Cardiac septum (tissue), 1 donor: ENCODE results near the gene BHLHA9. TPM values are rescaled to one million over a fixed set of nuclear protein-coding genes. Genes with fewer than 3 reads are reported as not detected.

Source experiments
- DNase-seq: peaks from one replicate; pipeline ENCODE4 v3.0.0-alpha.2; 2020; ENCODE audit warnings: low spot score
- intact Hi-C: fragments of 100-400 bp; cut with DNase I; formaldehyde crosslinking; loops from one replicate; pipeline ENCODE4 v1.14.0; 2022
- total RNA-seq: library from RNA; stranded (reverse); fragmentation: NEBNext Ultra II Directional; extraction: Animal tissue kit (Norgen Biotek cat#: 25700); gene quantifications from one replicate; pipeline ENCODE4 v1.2.1, GENCODE V29; 2021
- donor health status: DM: no; HTN: no; CAD: no.

Gene BHLHA9
- total RNA-seq, 1 donor from 2014 or later, result not detected

GRCh38 chr17:1251866-1252608 lies 18.2 kb upstream of the BHLHA9 start:
- intact Hi-C loops, result no loop called here
- DNase-seq, result no peak

DNA sequence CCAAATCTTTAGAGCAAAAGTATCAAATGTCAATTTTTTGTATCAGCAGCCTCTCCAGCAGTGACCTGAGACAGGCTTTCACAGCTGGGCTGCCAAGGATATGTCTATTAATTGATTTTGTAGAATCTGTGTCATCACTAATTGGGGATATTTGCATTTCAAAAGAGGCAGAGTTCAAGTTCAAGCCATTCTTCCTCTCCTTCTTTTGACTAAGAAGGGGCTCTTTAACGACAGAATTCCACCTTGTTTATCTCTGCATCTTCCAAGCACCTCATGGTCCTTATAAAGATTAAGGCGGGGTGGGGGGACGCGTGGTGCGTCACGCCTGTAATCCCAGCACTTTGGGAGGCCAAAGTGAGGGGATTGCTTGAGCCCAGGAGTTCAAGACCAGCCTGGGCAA lies 15.2 kb upstream of the BHLHA9 start:
- DNase-seq, result no peak
- intact Hi-C loops, result loop anchor here (5.0 kb wide), 1 partner anchor 77 kb away; no protein-coding TSS in a partner anchor

DNA sequence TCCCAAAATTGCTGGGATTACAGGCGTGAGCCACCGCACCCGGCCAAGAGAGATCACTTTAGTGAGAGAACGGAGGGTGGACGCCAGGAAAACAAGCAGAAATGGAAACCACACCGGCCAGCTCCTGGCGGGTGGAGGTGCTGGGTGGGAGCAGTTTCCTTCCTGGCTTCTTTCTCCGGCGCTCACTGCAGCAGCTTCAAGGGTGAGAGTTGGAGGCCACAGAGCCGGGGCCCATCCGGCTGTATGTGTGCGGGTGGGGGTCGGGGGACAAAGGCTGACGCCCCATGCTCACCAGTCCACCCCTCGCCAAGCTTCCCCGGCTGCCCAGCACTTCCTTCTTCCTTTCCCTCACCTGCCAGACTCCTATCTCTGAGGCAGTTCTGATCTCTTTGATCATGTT lies 13.5 kb upstream of the BHLHA9 start:
- no peak for DNase-seq
- intact Hi-C loops, result loop anchor here (5.0 kb wide), 1 partner anchor 76 kb away; no protein-coding TSS in a partner anchor

GRCh38 chr17:1260086-1260769 lies 10.0 kb upstream of the BHLHA9 start:
- intact Hi-C loops, result loop anchor here (10.0 kb wide), 1 partner anchor 385 kb away; the partner anchor contains the start of genes RILP and SCARF1
- DNase-seq, result no peak

GRCh38 chr17:1260770-1261161 lies 9.5 kb upstream of the BHLHA9 start:
- intact Hi-C loops, result loop anchor here (10.0 kb wide), 1 partner anchor 384 kb away; the partner anchor contains the start of genes RILP and SCARF1
- DNase-seq, result no peak

DNA sequence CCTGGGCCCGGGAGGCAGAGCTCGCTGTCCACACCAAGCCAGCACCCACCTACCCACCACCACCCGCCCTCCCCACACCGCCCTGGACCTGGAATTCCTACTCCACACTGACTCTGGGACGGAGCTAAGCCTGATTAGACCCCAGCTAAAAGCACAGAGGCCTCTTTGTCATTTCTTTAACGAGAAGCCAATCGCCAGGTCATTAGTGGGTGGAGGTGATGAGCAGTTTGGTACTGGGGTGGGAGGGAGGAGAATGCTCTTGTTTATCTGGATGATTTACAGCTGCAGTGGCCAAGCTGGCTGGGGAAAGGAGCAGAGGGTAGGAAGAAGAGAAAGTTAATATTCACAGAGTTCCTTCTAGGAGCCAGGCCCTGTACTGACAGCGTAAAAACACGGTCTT lies 6.0 kb upstream of the BHLHA9 start:
- no peak for DNase-seq
- intact Hi-C loops, result loop anchor here (10.0 kb wide), 1 partner anchor 381 kb away; the partner anchor contains the start of genes RILP and SCARF1

- DNase-seq, result no peak
These were observed 2.7 kb upstream of the BHLHA9 start for GRCh38 chr17:1267471-1267943.

GRCh38 chr17:1271030-1271423 lies 783 bp downstream of the BHLHA9 start:
- no peak for DNase-seq
- intact Hi-C loops, result loop anchor here (5.0 kb wide), 1 partner anchor 246 kb away; the partner anchor contains the start of gene INPP5K

More at GRCh38 chr17:1267471-1267943, 2.7 kb upstream of the BHLHA9 start:
- intact Hi-C loops, result loop anchor here (10.0 kb wide), 1 partner anchor 377 kb away; the partner anchor contains the start of genes RILP and SCARF1

DNA sequence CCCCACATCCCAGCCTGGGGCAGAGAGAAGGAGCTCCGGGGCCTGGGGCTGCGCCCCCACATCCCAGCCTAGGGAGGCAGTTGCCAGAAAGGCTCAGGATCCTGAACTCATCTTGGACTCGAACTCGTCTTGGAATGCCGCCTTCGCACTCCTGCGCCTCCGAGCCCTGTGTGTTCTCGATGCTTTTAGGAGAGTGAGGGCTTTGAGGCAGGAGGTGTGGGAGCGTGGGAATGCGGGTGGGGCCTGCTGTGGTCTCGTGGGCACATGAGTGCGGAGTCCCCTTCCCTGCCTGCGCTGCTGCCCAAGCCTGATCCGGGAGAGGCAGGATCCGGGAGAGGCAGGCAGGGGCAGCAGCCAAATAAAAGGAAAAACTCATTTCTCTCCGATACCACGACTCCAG lies 1.2 kb downstream of the BHLHA9 start:
- intact Hi-C loops, result loop anchor here (5.0 kb wide), 1 partner anchor 246 kb away; the partner anchor contains the start of gene INPP5K
- no peak for DNase-seq

DNA sequence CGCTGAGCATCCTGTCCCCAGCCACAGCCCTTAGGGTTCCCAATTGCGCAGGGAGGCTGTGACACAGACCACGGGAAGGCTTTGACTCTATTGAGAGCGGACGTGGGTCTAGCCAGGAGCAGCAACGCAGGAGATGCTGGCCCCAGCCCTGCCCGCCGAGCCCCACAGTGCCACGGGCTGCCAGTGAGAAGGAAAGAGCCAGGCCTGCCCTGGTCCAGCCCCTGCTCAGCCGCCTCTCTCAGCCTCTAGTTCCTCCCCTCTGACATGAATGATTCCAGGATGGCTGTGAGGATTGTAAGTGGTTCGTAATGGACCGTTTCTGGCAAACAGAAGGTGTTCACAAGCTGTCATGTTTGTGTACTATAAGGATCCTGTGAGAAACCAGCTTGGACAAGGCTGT lies 2.5 kb downstream of the BHLHA9 start:
- intact Hi-C loops, result loop anchor here (5.0 kb wide), 1 partner anchor 245 kb away; the partner anchor contains the start of gene INPP5K
- no peak for DNase-seq

- DNase-seq, result no peak
- intact Hi-C loops, result loop anchor here (5.0 kb wide), 1 partner anchor 244 kb away; the partner anchor contains the start of gene INPP5K
These were observed 3.4 kb downstream of the BHLHA9 start for GRCh38 chr17:1273492-1274244.

DNA sequence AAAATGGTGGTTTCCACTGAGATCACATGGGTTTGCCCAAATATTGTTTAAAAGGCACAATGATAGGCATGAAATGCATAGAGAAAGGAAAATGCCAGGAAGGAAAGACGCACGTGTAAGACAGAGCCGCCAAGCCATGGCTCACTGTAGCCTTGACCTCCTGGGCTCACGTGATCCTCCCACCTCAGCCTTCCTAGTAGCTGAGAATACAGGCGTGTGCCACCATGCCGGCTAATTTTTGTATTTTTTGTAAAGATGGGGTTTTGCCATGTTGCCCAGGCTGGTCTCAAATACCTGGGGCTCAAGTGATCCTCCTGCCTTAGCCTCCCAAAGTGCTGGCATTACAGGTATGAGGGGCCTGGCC lies 4.0 kb downstream of the BHLHA9 start:
- no peak for DNase-seq
- intact Hi-C loops, result loop anchor here (5.0 kb wide), 1 partner anchor 243 kb away; the partner anchor contains the start of gene INPP5K

GRCh38 chr17:1275205-1275961 lies 5.1 kb downstream of the BHLHA9 start:
- DNase-seq, result no peak

DNA sequence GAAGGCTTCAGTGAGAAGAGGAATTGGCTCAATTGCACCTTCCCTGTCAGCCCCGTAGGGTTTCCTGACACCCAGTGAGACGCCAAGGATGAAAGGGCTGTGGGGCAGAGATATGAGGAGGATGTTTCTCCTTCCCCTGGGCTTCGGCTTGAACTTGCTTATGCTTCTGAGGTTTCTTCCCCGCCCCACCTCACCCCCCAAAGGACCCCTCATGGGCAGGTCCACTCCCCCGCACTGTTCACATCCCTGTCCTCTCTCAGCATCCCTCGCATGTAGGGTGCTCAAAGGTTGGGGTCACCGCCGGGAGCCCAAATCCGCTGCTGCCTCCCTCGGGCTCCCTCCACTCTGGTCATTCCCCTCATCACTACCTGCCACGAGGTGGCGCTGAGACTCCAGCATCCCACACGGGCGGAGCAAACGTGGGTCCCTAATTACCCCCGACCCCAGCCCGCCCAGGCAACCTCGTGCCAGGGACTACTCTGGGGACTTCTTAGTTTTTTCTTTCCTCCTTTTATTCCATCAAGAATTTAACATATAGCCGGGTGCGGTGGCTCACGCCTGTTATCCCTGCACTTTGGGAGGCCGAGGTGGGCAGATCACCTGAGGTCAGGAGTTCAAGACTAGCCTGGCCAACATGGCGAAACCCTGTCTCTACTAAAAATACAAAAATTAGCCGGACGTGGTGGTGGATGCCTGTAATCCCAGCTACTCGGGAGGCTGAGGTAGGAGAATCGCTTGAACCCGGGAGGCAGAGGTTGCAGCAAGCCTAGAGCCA lies 5.9 kb downstream of the BHLHA9 start:
- DNase-seq, result no peak
- intact Hi-C loops, result loop anchor here (5.0 kb wide), 1 partner anchor 56 kb away; no protein-coding TSS in a partner anchor

More at GRCh38 chr17:1275205-1275961, 5.1 kb downstream of the BHLHA9 start:
- intact Hi-C loops, result loop anchor here (5.0 kb wide), 1 partner anchor 57 kb away; no protein-coding TSS in a partner anchor

DNA sequence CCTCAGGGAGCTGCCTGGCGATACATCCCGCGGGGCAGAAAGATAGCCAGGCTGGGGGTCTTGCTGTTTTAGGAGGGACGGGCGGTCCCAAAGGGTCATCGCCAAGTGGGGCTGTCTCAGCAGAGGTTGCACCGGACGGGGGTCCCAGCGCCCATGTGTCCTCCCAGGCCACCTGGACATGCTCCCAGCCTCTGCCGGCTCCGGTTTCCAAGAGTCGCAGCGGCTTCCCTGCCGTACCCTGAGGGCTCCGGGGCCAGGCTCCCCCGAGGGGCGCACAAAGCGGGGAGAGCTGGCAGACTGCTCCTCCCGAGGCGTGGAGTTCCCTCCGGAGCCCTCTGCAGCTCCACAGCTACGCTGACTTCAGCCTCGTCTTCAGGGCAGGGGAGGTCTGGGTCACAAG lies 10.4 kb downstream of the BHLHA9 start:
- intact Hi-C loops, result no loop called here
- DNase-seq, result no peak

DNA sequence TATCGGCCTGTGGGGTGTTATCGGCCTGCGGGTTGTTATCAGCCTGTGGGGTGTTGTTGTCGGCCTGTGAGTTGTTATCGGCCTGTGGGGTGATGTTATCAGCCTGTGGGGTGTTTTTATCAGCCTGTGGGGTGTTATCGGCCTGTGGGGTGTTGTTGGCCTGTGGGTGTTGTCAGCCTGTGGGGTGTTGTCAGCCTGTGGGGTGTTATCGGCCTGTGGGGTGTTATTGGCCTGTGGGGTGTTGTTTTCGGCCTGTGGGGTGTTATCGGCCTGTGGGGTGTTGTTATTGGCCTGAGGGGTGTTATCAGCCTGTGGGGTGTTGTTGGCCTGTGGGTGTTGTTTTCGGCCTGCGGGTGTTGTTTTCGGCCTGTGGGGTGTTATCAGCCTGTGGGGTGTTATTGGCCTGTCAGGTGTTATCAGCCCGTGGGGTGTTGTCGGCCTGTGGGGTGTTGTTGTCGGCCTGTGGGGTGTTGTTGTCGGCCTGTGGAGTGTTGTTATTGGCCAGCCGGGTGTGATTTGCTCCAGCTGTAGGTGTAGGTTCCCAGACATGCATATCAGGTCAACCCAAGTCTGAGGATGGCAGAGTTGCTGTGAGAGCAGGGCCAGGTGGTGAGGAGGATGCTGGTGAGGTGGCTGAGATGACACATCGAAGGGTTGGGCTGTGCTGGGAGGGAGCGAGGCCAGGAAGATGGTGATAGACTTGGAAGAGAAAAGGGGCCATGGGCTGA lies 16.3 kb downstream of the BHLHA9 start:
- intact Hi-C loops, result no loop called here

GRCh38 chr17:1289695-1290094 lies 19.5 kb downstream of the BHLHA9 start:
- no peak for DNase-seq
- intact Hi-C loops, result no loop called here

More for the DNA sequence above, 16.3 kb downstream of the BHLHA9 start:
- no peak for DNase-seq
